GM21390 (cell line): Measurements from ENCODE around the gene PF4V1.

Experiments
- ATAC-seq: cut with Tn5 transposase; IDR thresholded peaks from one replicate; pipeline ENCODE4 v1.9.1; 2021; ENCODE audit not compliant: unreplicated experiment

PF4V1 gene, protein sequence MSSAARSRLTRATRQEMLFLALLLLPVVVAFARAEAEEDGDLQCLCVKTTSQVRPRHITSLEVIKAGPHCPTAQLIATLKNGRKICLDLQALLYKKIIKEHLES

DNA sequence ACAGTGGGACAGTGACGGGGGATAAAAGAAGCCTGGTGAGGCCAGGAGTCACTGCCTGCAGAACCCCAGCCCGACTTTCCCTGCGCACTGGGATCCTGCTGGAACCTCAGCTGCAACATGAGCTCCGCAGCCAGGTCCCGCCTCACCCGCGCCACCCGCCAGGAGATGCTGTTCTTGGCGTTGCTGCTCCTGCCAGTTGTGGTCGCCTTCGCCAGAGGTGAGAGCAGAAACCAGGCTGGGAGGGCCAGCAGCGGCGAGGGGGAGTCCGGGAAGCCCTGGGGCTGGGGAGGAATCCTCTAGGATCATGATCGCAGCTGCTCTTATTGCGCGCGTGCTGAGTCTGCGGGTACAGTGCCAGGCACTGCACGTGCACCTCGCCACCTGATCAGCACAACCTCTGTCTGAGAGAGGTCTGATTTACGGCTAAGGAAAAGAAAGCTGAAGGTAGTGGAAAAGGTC lies at the start of gene PF4V1:
PF4V1 (plus strand) TSS at position 51 of the 459 bp plus-strand sequence; CDS start at position 118, 67 bp downstream.
- no peak for ATAC-seq

DNA sequence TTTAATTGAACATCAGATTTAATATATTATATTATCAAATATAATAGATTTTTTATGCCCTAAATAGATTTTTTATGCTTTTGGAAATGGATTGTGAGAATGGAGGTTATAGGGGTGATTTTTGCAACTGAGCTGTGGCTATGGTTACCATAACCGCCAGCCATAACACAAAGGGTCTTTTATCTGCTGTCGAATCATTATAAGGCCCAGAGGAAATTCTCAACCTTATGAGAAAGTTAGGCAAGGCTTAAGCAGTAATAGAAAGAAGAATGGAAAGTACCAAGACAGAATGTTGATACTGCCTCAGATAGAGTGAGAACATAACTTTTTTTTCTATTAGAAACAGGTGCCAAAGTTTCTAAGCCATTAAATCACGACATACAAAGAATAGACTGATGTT lies 42.9 kb upstream of the PF4V1 start:
- no peak for ATAC-seq

DNA sequence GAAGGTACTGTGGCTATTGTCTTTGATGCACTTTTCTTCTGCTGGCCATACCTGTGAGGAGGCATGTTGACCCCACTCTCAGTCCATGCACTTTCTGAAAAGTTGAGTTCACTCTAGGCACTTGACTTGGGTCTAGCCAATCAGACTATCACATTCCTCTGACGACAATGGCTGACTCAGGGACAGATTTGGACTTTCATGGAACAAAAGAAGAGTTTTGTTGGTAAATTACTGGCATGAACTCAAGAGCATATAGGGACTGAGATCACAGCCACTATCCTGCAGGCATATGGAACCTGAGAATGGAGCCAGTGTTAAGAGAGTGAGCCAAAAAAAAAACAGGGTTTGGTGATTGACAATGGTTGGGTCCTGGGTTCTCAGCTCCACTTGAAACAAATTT lies 41.3 kb upstream of the PF4V1 start:
- ATAC-seq: no peak

DNA sequence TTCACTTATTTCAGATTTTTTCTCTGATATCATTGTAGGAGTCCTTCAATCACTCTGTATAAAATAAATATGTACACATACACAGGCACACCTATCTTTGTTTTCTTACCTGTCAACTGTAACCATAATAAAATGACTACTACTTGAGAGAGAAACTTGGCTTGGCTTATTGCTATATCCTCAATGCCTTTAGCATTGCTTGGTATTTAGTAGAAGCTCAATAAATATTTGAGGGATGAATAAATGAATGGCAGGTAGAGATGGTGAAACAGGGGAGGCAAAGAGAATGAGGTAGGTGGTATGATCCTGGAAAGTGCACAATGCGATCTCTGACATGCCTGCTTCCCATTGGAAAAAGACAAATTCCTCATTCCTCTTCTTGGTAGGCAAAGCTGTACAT lies 38.4 kb upstream of the PF4V1 start:
- ATAC-seq: no peak

- ATAC-seq: no peak
Measured at GRCh38 chr4:73815145-73815544, 38.0 kb upstream of the PF4V1 start.

DNA sequence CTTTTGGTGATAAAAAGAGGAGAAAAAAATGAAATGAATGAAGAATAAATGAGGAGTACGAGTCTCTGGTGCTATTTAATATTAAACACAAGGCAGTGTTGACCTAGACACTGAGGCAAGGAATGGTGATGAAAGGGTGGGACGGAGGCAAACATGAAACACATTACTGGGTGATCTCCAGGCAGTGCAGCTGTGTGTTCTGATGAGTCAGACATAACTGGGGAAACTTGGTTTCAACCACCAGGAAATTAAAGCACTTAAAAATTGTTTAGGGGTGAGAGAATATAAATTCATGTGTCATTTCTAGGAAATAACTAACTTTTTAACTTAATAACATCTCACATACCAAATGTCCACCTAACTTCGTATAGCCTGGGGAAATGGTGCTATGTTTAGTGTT lies 36.3 kb upstream of the PF4V1 start:
- ATAC-seq: no peak

GRCh38 chr4:73817341-73817740 lies 35.8 kb upstream of the PF4V1 start:
- ATAC-seq: no peak

DNA sequence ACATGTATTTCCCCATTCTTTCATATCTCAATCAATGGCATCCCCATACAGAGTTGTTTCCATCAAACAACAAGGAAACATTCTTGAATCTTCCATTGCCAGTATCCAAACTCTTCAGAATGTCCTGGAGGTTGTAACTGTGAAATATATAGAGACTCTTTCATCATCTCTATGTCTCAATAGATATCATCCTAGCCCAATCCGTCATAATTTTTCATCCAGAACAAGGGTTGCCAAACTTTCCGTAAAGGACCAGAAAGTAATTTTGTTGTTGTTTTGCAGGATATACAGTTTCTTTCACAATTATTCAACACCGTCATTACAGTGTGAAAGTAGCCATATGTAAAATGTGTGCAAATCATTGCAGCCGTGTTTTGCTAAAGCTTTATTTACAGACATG lies 31.8 kb upstream of the PF4V1 start:
- ATAC-seq: no peak

DNA sequence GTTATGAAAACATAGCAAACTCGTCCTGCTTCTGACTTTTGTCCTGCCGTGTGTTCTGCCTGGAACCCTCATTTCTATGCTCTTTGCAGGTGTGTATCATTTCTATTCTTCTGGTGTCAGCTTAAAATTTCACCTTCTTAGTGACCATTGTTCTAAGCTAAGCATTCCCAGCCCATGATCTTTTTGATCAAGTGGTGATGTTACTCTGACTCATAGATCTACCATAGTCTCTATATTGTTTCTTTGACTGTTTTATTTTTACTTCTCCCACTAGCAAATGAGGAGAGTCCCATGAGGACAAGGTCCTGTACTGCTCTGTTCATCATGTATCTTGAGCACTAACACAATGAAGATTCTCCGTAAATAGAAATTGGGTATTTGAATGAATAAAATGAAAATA lies 30.7 kb upstream of the PF4V1 start:
- ATAC-seq: no peak

DNA sequence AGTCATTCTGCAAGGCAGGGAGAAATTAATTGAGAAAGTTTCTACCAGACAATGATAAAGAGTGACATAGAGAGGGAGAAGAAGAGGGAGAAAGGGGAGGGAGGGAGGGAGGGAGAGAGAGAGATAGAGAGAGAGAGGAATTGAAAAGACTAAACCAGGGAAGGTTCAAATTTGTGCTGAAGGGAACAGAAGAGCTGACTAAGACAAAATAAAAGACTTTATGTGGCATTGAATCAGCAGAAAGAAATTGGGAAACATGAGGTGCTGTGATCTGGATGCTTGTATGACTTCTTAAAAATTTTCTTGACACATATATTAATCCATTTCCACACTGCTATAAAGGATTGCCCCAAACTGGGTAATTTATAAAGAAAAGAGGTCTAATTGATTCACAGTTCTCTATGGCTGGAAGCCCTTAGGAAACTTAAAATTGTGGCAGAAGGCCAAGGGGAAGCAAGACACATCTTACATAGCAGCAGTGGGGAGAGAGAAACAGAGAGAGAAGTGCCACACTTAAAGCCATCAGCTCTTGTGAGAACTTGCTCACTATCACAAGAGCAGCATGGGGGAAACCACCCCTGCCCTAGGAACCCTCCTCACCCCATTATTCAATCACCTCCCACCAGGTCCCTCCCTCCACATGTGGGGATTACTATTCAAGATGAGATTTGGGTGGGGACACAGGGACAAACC lies 30.1 kb upstream of the PF4V1 start:
- no peak for ATAC-seq

DNA sequence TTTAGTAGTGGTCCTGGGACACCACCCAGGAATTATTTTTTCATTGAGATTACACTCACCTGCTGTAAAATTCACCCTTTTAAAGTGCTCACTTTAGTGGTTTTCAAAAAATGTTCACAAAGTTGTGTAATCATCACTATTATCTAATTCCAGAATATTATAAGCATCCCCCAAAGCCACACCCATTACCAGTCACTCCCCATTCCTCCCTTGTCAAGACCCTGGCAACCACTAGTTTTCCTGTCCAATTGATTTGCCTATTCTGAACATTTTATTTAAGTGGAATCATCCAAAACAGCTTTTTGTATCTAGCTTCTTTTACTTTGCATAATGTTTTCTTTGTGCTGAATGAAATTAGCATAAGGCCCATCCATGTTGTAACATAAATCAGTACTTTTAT lies 29.3 kb upstream of the PF4V1 start:
- no peak for ATAC-seq

GRCh38 chr4:73828956-73829355 lies 24.1 kb upstream of the PF4V1 start:
- ATAC-seq: no peak

- no peak for ATAC-seq
Measured at GRCh38 chr4:73831569-73831968, 21.5 kb upstream of the PF4V1 start.

- no peak for ATAC-seq
Measured at GRCh38 chr4:73832651-73833237, 20.4 kb upstream of the PF4V1 start.

- no peak for ATAC-seq
Measured at GRCh38 chr4:73836373-73837279, 16.5 kb upstream of the PF4V1 start, which contains the start of gene CXCL6. Gene CXCL6, plus strand, starts transcription at chr4:73836678. Its CDS starts 73 bp downstream, at chr4:73836751.

GRCh38 chr4:73839071-73839470 lies 14.0 kb upstream of the PF4V1 start:
- no peak for ATAC-seq

DNA sequence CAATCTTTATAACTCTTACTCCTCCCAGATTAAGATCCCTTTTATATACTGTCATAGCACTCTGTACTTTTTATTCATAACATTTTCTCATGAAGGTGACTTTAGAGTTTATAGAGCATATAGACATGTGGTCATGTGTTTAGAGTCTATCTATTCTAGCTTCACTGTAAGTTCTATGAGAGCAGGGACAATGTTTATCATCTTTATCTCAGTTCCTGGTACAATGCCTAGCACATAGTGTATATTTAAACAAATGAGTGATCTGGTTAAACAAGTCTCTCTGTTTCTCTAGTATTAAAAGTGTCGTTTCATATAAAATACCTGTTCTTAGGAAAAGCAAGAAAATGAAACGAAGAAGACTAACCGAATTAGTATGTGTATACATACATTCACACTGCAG lies 13.4 kb upstream of the PF4V1 start:
- no peak for ATAC-seq

GRCh38 chr4:73841243-73841925 lies 11.7 kb upstream of the PF4V1 start:
- no peak for ATAC-seq

- no peak for ATAC-seq
Measured at GRCh38 chr4:73842696-73843095, 10.4 kb upstream of the PF4V1 start.

DNA sequence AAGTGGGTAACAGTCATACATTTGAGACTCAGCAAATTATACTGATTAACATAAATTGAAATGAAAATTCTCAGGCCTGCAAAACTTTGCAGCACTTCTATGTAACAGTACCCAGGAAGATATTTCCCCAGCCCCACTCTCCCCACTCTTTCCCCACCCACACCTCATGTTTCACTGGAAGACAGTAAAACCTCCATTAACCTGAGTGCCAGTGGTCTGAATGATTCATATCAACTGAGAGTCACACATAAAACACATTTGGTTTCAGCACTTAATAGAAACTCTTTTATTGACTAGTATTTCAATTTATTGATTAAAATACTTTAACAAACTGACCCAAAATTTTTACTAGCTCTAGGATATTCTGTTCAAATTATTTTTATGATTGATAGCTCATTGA lies 9.7 kb upstream of the PF4V1 start:
- ATAC-seq: no peak

- ATAC-seq: no peak
Measured at GRCh38 chr4:73844345-73844744, 8.8 kb upstream of the PF4V1 start.
